Neutrophil (primary cell): ENCODE data around the gene DSCAML1.

ENCODE experiments used
- H3K27ac ChIP-seq: fragments of 200-600 bp; sonication (generic); 2 replicates; pipeline ENCODE4 v1.5.1; 2016; ENCODE audit warnings: mild to moderate bottlenecking, moderate library complexity
- H3K27me3 ChIP-seq: fragments of 200-600 bp; sonication (generic); 2 replicates; pipeline ENCODE4 v1.6.0; 2016; ENCODE audit warnings: mild to moderate bottlenecking
- H3K36me3 ChIP-seq: fragments of 200-600 bp; sonication (generic); 2 replicates; pipeline ENCODE4 v1.5.1; 2017
- H3K4me1 ChIP-seq, 2 experiments: fragments of 200-600 bp in 1 of 2; sonication (generic) in 1 of 2; 1 replicate in 1 of 2; 2 replicates in 1 of 2; pipeline versions ENCODE4 v1.5.1 to v1.6.1; 2013 to 2016; ENCODE audit warnings: low read depth in 1 of 2, low read length in 1 of 2, mild to moderate bottlenecking in 1 of 2, moderate library complexity in 1 of 2; ENCODE audit not compliant: control insufficient read depth in 1 of 2, insufficient read depth in 1 of 2
- H3K4me3 ChIP-seq, 2 experiments: fragments of 200-600 bp in 1 of 2; sonication (generic) in 1 of 2; 1 replicate in 1 of 2; 2 replicates in 1 of 2; pipeline ENCODE4 v1.5.1; 2013 to 2016; ENCODE audit warnings: low read depth in 1 of 2, low read length in 1 of 2, mild to moderate bottlenecking in 1 of 2, moderate library complexity in 1 of 2
- H3K9me3 ChIP-seq: fragments of 200-600 bp; sonication (generic); 2 replicates; pipeline ENCODE4 v1.5.1; 2016
- CTCF ChIP-seq: fragments of 200-600 bp; sonication (generic); IDR thresholded peaks from 2 replicates; pipeline ENCODE4 v1.5.1; 2016; ENCODE audit warnings: antibody characterized with exemption

The DSCAML1 gene

GRCh38 chr11:117832511-117832910 is 35.5 kb upstream of the DSCAML1 start:
- H3K36me3 ChIP-seq = no peaks in the 10 kb centered on the region
- no peak for TF ChIP-seq CTCF
- H3K4me3 ChIP-seq = no peak overlapping the region
- no peaks in the 10 kb centered on the region for H3K9me3 ChIP-seq
- H3K27me3 ChIP-seq = no peaks in the 10 kb centered on the region
- H3K4me1 ChIP-seq = peaks cover 8 to 13% of the 10 kb centered on the region in 2 experiments
- H3K27ac ChIP-seq = no peak overlapping the region

- H3K27ac ChIP-seq = no peak overlapping the region
Measured at GRCh38 chr11:117831661-117832415, 34.8 kb upstream of the DSCAML1 start.

GRCh38 chr11:117830674-117831351 is 33.8 kb upstream of the DSCAML1 start:
- TF ChIP-seq CTCF = no peak
- H3K9me3 ChIP-seq = no peaks in the 10 kb centered on the region
- H3K4me1 ChIP-seq = peaks cover 0 to 1% of the 10 kb centered on the region in 2 experiments
- H3K27ac ChIP-seq = no peak overlapping the region
- no peaks in the 10 kb centered on the region for H3K36me3 ChIP-seq
- H3K27me3 ChIP-seq = no peaks in the 10 kb centered on the region
- H3K4me3 ChIP-seq = no peak overlapping the region

More at GRCh38 chr11:117831661-117832415, 34.8 kb upstream of the DSCAML1 start:
- Histone ChIP-seq H3K4me1 (peaks cover 8 to 11% of the 10 kb centered on the region in 2 experiments), H3K36me3 (no peaks in the 10 kb centered on the region), H3K4me3 (no peak overlapping the region), H3K9me3 (no peaks in the 10 kb centered on the region), H3K27me3 (no peaks in the 10 kb centered on the region)
- TF ChIP-seq CTCF = no peak

GRCh38 chr11:117830072-117830471 is 33.1 kb upstream of the DSCAML1 start:
- TF ChIP-seq CTCF = no peak
- no peaks in the 10 kb centered on the region for H3K27me3 ChIP-seq
- no peak overlapping the region for H3K27ac ChIP-seq

GRCh38 chr11:117829369-117829725 is 32.3 kb upstream of the DSCAML1 start:
- peaks cover 10 to 11% of the 10 kb centered on the region in 2 experiments for H3K4me1 ChIP-seq
- no peak for TF ChIP-seq CTCF
- no peaks in the 10 kb centered on the region for H3K36me3 ChIP-seq
- no peak overlapping the region for H3K4me3 ChIP-seq
- H3K27ac ChIP-seq = no peak overlapping the region
- peaks cover 3% of the 10 kb centered on the region for H3K27me3 ChIP-seq
- no peaks in the 10 kb centered on the region for H3K9me3 ChIP-seq

More at GRCh38 chr11:117830072-117830471, 33.1 kb upstream of the DSCAML1 start:
- Histone ChIP-seq H3K36me3 (no peaks in the 10 kb centered on the region), H3K9me3 (no peaks in the 10 kb centered on the region), H3K4me1 (peaks cover 2 to 4% of the 10 kb centered on the region in 2 experiments), H3K4me3 (no peak overlapping the region)
